Motor neuron (in vitro differentiated cells): ENCODE data around the gene ANKRD65. TPM values are rescaled to one million over a fixed set of nuclear protein-coding genes. Genes with fewer than 3 reads are reported as not detected.
A peak's percentile ranks its signal among the peaks of the same experiment; 100 is the strongest.

Source experiments
- ATAC-seq, 8 experiments: fragments of 200-7000 bp; cut with Tn5 transposase; replicated peaks in 6 of 8; 2 replicates each; pipeline ENCODE4 v1.8.0; 2021; ENCODE audit warnings: mild to moderate bottlenecking in 8 of 8, moderate library complexity in 8 of 8
- H3K27ac ChIP-seq, 2 donors: fragments of 250-450 bp; sonication (Bioruptor Pico); 2 replicates each; pipeline ENCODE4 v1.9.0; 2021; ENCODE audit warnings: antibody characterized with exemption in 2 of 2, mild to moderate bottlenecking in 2 of 2, moderate library complexity in 1 of 2
- H3K4me1 ChIP-seq, 2 donors: fragments of 250-450 bp; sonication (Bioruptor Pico); replicated peaks in 1 of 2; 2 replicates each; pipeline ENCODE4 v1.6.1; 2021; ENCODE audit warnings: antibody characterized with exemption in 2 of 2, mild to moderate bottlenecking in 2 of 2, moderate library complexity in 1 of 2
- H3K4me3 ChIP-seq, 5 donors: fragments of 250-450 bp; sonication (Bioruptor Pico); 2 replicates each; pipeline ENCODE4 v1.9.0; 2021; ENCODE audit warnings: antibody characterized with exemption in 5 of 5, mild to moderate bottlenecking in 5 of 5, moderate library complexity in 4 of 5
- WGBS, 10 experiments: fragments of 450-650 bp; shearing (Covaris generic); methylation state at CpG; one replicate each; pipeline ENCODE4 v1.0.0; 2022; 5-methylcytosine and 5-hydroxymethylcytosine counted together
- in situ Hi-C, 9 experiments: fragments of 400-800 bp; cut with MboI; loops; one replicate each; pipeline ENCODE4 v1.15.0; 2021; ENCODE audit warnings: low sequenced_read_pairs in 9 of 9, low pct_unique_long_range_greater_than_20kb in 2 of 9; ENCODE audit not compliant: unreplicated experiment in 9 of 9
- total RNA-seq, 8 experiments: library from RNA; unstranded; fragments of 300-600 nt; gene quantifications; 2 replicates each; pipeline versions ENCODE4 v1.2.3 to v1.2.4, GENCODE V29; 2022

ANKRD65 gene
- total RNA-seq, 8 experiments from 2014 or later: 0.21 to 1.9 (median 0.61) TPM

DNA sequence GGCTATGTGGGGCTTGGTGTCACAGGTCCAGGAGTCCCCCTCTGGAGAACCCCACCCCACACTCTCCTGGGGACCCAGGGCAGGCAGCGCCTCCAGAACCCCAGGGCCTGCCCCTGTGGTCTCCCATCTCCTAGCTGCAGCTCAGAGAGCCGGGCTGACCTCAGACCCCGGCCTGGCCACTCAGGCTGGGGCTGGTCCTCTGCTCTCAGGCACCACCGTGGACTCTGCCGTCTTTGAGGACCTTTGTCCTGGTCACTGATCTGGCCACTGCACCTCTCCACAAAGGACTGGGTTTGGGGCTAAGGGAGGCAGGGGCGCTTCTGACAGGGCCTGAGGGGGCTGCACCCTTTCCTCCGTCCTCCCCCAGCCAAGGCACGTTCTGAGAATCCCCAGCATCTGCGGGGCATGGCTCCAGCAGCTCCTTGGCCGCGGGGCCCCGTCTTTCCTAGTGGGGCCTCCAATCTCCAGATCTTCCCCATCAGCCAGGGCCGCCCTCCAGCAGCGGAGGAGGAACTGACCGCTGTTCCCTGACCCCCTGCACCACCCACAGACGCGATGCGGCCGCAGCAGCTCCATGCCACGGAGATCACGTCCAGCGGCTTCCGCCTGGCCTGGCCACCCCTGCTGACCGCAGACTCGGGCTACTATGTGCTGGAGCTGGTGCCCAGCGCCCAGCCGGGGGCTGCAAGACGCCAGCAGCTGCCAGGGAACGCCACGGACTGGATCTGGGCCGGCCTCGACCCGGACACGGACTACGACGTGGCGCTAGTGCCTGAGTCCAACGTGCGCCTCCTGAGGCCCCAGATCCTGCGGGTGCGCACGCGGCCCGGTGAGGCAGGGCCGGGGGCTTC, 17.7 kb upstream of the ANKRD65 start:
- H3K27ac ChIP-seq: peak overlapping the region in 1 of 2 donors; percentile 65
- H3K4me1 ChIP-seq: peaks cover 46 to 58% of the 10 kb centered on the region in 2 donors
- H3K4me3 ChIP-seq: no peak overlapping the region
- no peak for ATAC-seq
- WGBS, 10 experiments: 85 to 98% (median 90%) methylated on average over 4 to 10 of the region's 45 CpGs; no CpG with 5 or more reads in 6 of the 10 experiments
- in situ Hi-C loops: no loop called here

- in situ Hi-C loops: no loop called here
- peaks cover 54 to 66% of the 10 kb centered on the region in 2 donors for H3K4me1 ChIP-seq
- ATAC-seq: peak in 1 of 8 experiments; percentile 0
- peak overlapping the region in 1 of 5 donors; percentile 3 for H3K4me3 ChIP-seq
- peak overlapping the region in 1 of 2 donors; percentile 65 for H3K27ac ChIP-seq
- 0 to 60% (median 35%) methylated on average over 1 to 5 of the region's 11 CpGs; no CpG with 5 or more reads in 5 of the 10 experiments for WGBS, 10 experiments
Observed at GRCh38 chr1:1437904-1438376, 16.9 kb upstream of the ANKRD65 start.

GRCh38 chr1:1437033-1437903, 16.2 kb upstream of the ANKRD65 start:
- WGBS, 10 experiments: 35 to 86% (median 61%) methylated on average over 2 to 11 of the region's 31 CpGs; no CpG with 5 or more reads in 5 of the 10 experiments
- Histone ChIP-seq H3K27ac (peak overlapping the region in 1 of 2 donors; percentile 65), H3K4me1 (peaks cover 61 to 72% of the 10 kb centered on the region in 2 donors), H3K4me3 (peak overlapping the region in 1 of 5 donors; percentile 41)
- in situ Hi-C loops: no loop called here
- ATAC-seq: no peak

- in situ Hi-C loops: no loop called here
- Histone ChIP-seq H3K27ac (no peak overlapping the region), H3K4me1 (peaks cover 67 to 79% of the 10 kb centered on the region in 2 donors), H3K4me3 (peak overlapping the region in 4 of 5 donors; percentile 29 to 42 (median 40))
- ATAC-seq: no peak
- 69 to 100% (median 71%) methylated on average over 1 to 5 of the region's 7 CpGs; no CpG with 5 or more reads in 6 of the 10 experiments for WGBS, 10 experiments
Observed at GRCh38 chr1:1436630-1437032, 15.6 kb upstream of the ANKRD65 start.

DNA sequence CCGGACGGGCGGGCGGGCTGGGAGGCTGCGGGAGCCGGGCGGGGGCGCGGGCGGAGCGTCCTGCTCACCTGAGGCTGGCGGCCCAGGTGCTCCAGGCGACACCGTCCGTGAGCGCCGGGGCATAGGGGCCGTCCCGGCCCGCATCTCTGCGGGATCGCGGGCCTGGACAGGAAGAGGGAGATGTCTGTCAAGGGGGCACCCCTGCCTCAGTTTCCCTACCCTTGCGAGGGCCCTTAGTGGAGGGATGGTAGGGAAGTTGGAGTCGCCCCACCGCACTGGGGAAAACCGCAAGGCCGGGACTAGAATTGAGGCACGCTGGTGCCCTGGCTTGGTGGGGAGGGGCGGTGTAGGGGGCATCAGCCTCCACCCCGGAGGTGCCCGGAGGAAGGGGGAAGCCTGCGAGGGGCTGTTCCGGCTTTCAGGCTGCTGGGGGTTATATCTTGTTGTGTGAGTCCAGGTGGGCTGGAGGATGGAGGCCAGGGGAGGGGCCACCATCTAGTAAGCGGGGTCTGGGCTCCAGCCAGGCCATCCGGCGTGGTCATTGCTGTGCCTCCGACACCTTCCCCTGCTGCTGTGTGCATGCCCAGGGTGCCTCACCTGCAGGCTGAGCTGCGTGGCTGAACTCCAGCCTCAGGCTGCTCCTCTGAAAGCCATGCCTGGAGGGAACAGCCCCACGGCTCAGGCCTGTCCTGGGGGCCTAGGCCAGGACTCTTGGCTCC, 15.0 kb upstream of the ANKRD65 start:
- in situ Hi-C loops: no loop called here
- 34 to 50% methylated on average over 1 to 4 of the region's 40 CpGs; no CpG with 5 or more reads in 8 of the 10 experiments for WGBS, 10 experiments
- peak overlapping the region in 1 of 2 donors; percentile 72 for H3K27ac ChIP-seq
- peak overlapping the region; percentile 25 to 42 (median 39) for H3K4me3 ChIP-seq
- ATAC-seq: no peak
- H3K4me1 ChIP-seq: peaks cover 73 to 84% of the 10 kb centered on the region in 2 donors

- peak within 1 kb of the TSS; percentile 25 to 42 (median 39) for H3K4me3 ChIP-seq
- peak; percentile 24 to 89 (median 64) for ATAC-seq
- WGBS, 10 experiments: 15 to 82% methylated on average over 3 to 11 of the region's 89 CpGs; no CpG with 5 or more reads in 8 of the 10 experiments
- in situ Hi-C loops: no loop called here
- peak within 1 kb of the TSS in 1 of 2 donors; percentile 72 for H3K27ac ChIP-seq
- H3K4me1 ChIP-seq: peaks cover 76 to 85% of the 10 kb centered on the region in 2 donors
Observed at GRCh38 chr1:1435106-1435903, 14.2 kb upstream of the ANKRD65 start, which contains the start of gene VWA1. Gene VWA1, plus strand, starts transcription at chr1:1435690. Its CDS starts 59 bp downstream, at chr1:1435749.

DNA sequence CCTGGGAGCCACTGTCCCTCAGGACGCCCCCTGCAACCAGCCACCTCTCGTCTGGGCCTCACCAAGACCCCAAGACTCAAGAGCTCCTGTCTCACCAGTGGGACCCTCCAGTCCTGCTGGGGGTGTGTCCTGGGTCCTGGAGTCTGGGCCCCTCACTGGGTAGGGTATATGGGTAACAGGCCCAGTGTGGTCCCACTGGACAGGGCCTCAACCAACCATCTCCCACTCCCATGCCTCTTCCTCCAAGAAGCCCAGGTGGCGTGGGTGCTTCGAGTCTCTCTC, 13.7 kb upstream of the ANKRD65 start:
- Histone ChIP-seq H3K4me3 (no peak overlapping the region), H3K4me1 (peaks cover 81 to 90% of the 10 kb centered on the region in 2 donors), H3K27ac (peak overlapping the region in 1 of 2 donors; percentile 72)
- in situ Hi-C loops: no loop called here
- WGBS, 10 experiments: 60 to 100% (median 83%) methylated on average over 1 of the region's 4 CpGs; no CpG with 5 or more reads in 7 of the 10 experiments
- no peak for ATAC-seq

DNA sequence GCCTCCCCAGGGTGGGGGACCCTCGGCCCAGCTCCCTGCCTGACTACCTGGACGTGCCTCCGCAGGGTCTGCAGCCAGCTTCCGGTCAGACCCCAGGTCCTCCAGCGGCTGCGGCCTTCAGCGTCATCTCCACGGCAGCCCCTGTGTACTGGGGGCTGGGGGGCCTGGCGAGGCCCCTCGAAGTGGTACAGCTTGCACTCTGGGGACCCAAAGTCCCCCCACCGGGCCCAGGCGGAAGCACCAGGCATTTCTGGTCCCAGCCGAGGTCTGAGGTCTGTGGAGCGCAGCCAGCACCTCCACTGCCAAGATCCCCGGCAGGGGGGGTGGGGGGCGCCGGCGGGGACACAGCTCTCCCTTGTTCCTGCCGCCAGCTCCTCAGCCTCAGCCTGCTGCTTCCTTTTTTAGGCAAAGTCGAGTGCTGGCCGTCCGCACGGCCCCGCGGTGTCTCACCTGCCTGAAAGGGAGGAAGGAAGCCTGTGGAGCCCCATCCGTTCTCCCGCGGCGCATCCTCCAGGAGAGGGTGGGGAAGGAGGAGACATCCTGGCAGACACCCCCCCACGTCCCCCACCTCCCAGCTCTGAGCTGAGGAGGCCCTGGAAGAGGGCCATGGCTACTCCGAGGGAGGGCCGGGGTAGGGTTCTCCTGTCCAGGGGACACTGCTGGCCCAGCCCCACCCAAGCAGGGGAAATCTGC, 13.2 kb upstream of the ANKRD65 start:
- peak overlapping the region in 1 of 2 donors; percentile 72 for H3K27ac ChIP-seq
- no peak for ATAC-seq
- in situ Hi-C loops: no loop called here
- H3K4me3 ChIP-seq: no peak overlapping the region
- 40 to 60% (median 52%) methylated on average over 2 to 5 of the region's 32 CpGs; no CpG with 5 or more reads in 6 of the 10 experiments for WGBS, 10 experiments
- peaks cover 81 to 90% of the 10 kb centered on the region in 2 donors for H3K4me1 ChIP-seq

GRCh38 chr1:1433804-1434130, 12.7 kb upstream of the ANKRD65 start:
- Histone ChIP-seq H3K27ac (peak overlapping the region in 1 of 2 donors; percentile 72), H3K4me3 (no peak overlapping the region), H3K4me1 (peaks cover 81 to 90% of the 10 kb centered on the region in 2 donors)
- in situ Hi-C loops: no loop called here
- ATAC-seq: peak in 3 of 8 experiments; percentile 2 to 7 (median 6)
- 20 to 30% methylated on average over 1 to 2 of the region's 12 CpGs; no CpG with 5 or more reads in 8 of the 10 experiments for WGBS, 10 experiments

GRCh38 chr1:1432951-1433803, 12.1 kb upstream of the ANKRD65 start:
- H3K4me1 ChIP-seq: peaks cover 75 to 84% of the 10 kb centered on the region in 2 donors
- H3K27ac ChIP-seq: peak overlapping the region; percentile 9 to 72
- peak; percentile 13 to 49 (median 36) for ATAC-seq
- in situ Hi-C loops: no loop called here
- WGBS, 10 experiments: 0 to 16% (median 10%) methylated on average over 1 to 8 of the region's 34 CpGs; no CpG with 5 or more reads in 6 of the 10 experiments
- no peak overlapping the region for H3K4me3 ChIP-seq
